HAP-1 (cell line): Measurements from ENCODE around the gene GPR161.
"Not testable (repeated sequence)": the region's sequence is repeated elsewhere in the genome, so short reads cannot be mapped to it uniquely, and the experiment has no call there.

ENCODE experiments used
- DNase-seq, 2 experiments: peaks; one replicate each; pipeline ENCODE4 v3.0.0-alpha.2; 2016 to 2020; ENCODE audit warnings: low spot score in 2 of 2
- H3K27me3 ChIP-seq: fragments of 250-450 bp; sonication (Bioruptor Pico); 2 replicates; pipeline ENCODE4 v1.5.1; 2020; ENCODE audit warnings: low read depth, mild to moderate bottlenecking, moderate library complexity
- H3K36me3 ChIP-seq: fragments of 250-450 bp; sonication (Bioruptor Pico); replicated peaks from 2 replicates; pipeline ENCODE4 v1.5.1; 2020; ENCODE audit warnings: mild to moderate bottlenecking
- H3K4me1 ChIP-seq: fragments of 250-450 bp; sonication (Bioruptor Pico); 2 replicates; pipeline ENCODE4 v1.5.1; 2020; ENCODE audit warnings: mild to moderate bottlenecking
- H3K4me3 ChIP-seq: fragments of 250-450 bp; sonication (Bioruptor Pico); 2 replicates; pipeline ENCODE4 v1.5.1; 2020; ENCODE audit warnings: mild to moderate bottlenecking, moderate library complexity
- H3K9me3 ChIP-seq: fragments of 250-450 bp; sonication (Bioruptor Pico); 2 replicates; pipeline ENCODE4 v1.5.1; 2020; ENCODE audit warnings: mild to moderate bottlenecking, moderate library complexity
- in situ Hi-C: fragments of 300-500 bp; cut with MboI; formaldehyde crosslinking; loops from 3 replicates; pipeline ENCODE4 v1.14.3; 2020; ENCODE audit warnings: low sequenced_read_pairs, inconsistent platforms, mixed read lengths

GPR161 gene

DNA sequence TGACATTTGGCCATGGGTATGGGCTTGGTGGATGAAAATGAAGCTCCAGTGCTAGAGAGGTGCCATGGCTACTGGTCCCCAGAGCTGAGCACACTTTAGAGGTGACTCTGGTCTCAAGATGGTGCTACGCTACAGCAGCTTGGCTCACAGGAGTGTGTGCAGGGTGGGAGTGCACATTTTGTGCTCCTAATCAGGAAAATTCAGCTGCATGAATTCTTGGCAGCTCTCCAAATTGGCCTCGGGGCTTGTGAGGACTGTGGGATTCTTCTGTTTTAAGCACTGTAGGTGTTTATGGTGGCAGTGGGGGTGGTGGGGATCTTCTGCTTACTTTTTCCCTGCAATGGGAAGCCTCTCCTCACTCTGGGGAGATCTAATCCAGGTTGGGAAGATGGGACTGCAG is 24.7 kb upstream of the GPR161 start:
- Histone ChIP-seq H3K36me3 (no peaks in the 10 kb centered on the region), H3K4me1 (no peaks in the 10 kb centered on the region), H3K27me3 (no peaks in the 10 kb centered on the region), H3K4me3 (no peak overlapping the region), H3K9me3 (0 out of 2 replicates have a peak, but pooled peaks cover 7% of the 10 kb centered on the region)
- peak in 1 of 2 experiments; percentile 71 for DNase-seq
- in situ Hi-C loops, result no loop called here

DNA sequence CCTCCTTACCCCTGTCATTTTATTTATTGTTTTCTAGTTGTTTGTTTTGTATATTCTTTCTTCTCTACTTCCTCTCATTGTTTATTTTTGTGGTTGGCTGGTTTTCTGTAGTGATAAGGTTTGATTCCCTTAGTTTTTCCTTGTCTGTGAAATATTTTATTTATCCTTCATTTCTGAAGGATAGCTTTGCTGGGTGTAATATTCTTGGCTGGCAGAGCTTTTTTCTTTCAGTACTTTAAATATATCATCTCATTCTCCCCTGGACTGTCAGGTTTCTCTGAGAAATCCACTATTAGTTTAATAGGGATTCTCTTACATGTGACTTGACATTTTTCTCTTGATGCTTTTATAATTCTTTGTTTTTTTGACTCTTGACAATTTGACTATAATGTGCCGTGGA is 23.2 kb upstream of the GPR161 start:
- Histone ChIP-seq H3K4me3 (no peak overlapping the region), H3K4me1 (no peaks in the 10 kb centered on the region), H3K27me3 (no peaks in the 10 kb centered on the region), H3K36me3 (no peaks in the 10 kb centered on the region), H3K9me3 (0 out of 2 replicates have a peak, but pooled peaks cover 7% of the 10 kb centered on the region)
- in situ Hi-C loops, result no loop called here
- no peak for DNase-seq

- in situ Hi-C loops, result no loop called here
- no peak for DNase-seq
- no peaks in the 10 kb centered on the region for H3K36me3 ChIP-seq
- H3K27me3 ChIP-seq, result no peaks in the 10 kb centered on the region
- 0 out of 2 replicates have a peak, but pooled peaks cover 7% of the 10 kb centered on the region for H3K9me3 ChIP-seq
- no peaks in the 10 kb centered on the region for H3K4me1 ChIP-seq
- no peak overlapping the region for H3K4me3 ChIP-seq
These were observed 22.5 kb upstream of the GPR161 start for GRCh38 chr1:168159251-168159650.

DNA sequence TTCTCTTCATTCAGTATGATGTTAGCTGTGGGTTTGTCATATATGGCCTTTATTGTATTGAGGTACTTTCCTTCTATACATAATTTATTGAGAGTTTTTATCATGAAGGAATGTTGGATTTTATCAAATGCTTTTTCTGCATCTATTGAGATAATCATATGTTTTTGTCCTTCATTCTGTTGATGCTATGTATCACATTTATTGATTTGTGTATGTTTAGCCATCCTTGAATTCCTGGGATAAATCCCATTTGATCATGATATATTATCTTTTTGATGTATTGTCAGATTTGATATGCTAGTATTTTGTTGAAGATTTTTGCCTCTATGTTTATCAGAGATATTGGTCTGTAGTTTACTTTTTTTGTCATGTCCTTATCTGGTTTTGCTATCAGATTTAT is 20.9 kb upstream of the GPR161 start:
- Histone ChIP-seq H3K27me3 (no peaks in the 10 kb centered on the region), H3K4me1 (no peaks in the 10 kb centered on the region), H3K9me3 (0 out of 2 replicates have a peak, but pooled peaks cover 7% of the 10 kb centered on the region), H3K4me3 (no peak overlapping the region), H3K36me3 (no peaks in the 10 kb centered on the region)
- in situ Hi-C loops, result no loop called here
- no peak for DNase-seq

DNA sequence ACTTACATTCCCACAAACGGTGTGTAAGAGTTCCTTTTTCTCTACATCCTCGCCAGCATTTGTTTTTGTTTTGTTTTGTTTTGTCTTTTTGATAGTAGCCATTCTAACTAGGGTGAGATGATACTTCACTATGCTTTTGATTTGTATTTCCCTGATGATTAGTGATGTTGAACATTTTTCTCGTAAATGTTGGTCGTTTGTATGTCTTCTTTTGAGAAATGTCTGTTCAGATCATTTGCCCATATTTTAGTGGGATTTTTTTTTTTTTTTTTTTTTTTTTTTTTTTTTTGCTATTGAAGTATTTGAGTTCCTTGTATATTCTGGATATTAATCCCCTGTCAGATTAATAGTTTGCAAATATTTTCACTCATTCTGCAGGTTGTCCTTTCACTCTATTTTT is 19.2 kb upstream of the GPR161 start:
- Histone ChIP-seq H3K9me3 (0 out of 2 replicates have a peak, but pooled peaks cover 7% of the 10 kb centered on the region), H3K27me3 (no peaks in the 10 kb centered on the region), H3K4me1 (no peaks in the 10 kb centered on the region), H3K4me3 (no peak overlapping the region), H3K36me3 (no peaks in the 10 kb centered on the region)
- no peak for DNase-seq
- in situ Hi-C loops, result no loop called here

GRCh38 chr1:168154707-168155106 is 18.0 kb upstream of the GPR161 start:
- in situ Hi-C loops, DNase-seq, H3K27me3 ChIP-seq, H3K36me3 ChIP-seq, H3K9me3 ChIP-seq, H3K4me3 ChIP-seq, H3K4me1 ChIP-seq: not testable (repeated sequence)

DNA sequence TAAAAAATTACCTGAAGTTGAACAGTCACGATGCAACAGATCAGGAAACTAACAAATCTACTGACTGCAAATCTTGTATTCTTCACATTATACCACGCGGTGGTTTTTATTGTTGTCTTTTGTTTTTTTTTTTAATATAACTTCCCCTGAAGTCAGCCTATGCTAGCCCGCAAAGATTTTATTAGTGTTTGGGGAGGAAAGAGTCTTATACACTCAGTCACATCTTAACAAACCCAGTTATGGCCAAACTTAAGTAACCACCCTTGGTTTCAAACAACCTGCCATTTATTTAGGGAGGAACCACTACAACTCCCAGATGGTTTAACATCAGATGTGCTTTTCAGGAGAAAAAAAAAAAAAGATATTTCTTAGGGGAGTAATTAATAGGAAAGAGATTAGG is 15.2 kb upstream of the GPR161 start:
- H3K36me3 ChIP-seq, result no peaks in the 10 kb centered on the region
- no peaks in the 10 kb centered on the region for H3K27me3 ChIP-seq
- in situ Hi-C loops, result no loop called here

GRCh38 chr1:168150283-168150682 is 13.6 kb upstream of the GPR161 start:
- Histone ChIP-seq H3K27me3 (no peaks in the 10 kb centered on the region), H3K36me3 (no peaks in the 10 kb centered on the region), H3K4me1 (peaks cover 3% of the 10 kb centered on the region; the same call in 1 of the 2 replicates), H3K9me3 (no peaks in the 10 kb centered on the region), H3K4me3 (no peak overlapping the region)
- in situ Hi-C loops, result no loop called here
- DNase-seq, result no peak

More for the DNA sequence above, 15.2 kb upstream of the GPR161 start:
- Histone ChIP-seq H3K4me1 (no peaks in the 10 kb centered on the region), H3K9me3 (no peaks in the 10 kb centered on the region), H3K4me3 (no peak overlapping the region)
- no peak for DNase-seq

GRCh38 chr1:168148916-168149315 is 12.2 kb upstream of the GPR161 start:
- H3K27me3 ChIP-seq, result no peaks in the 10 kb centered on the region

GRCh38 chr1:168146626-168147025 is 9.9 kb upstream of the GPR161 start:
- in situ Hi-C loops, result no loop called here
- no peaks in the 10 kb centered on the region for H3K36me3 ChIP-seq

More at GRCh38 chr1:168148916-168149315, 12.2 kb upstream of the GPR161 start:
- H3K36me3 ChIP-seq, result no peaks in the 10 kb centered on the region
- peaks cover 3% of the 10 kb centered on the region; the same call in 1 of the 2 replicates for H3K4me1 ChIP-seq
- H3K4me3 ChIP-seq, result no peak overlapping the region
- no peaks in the 10 kb centered on the region for H3K9me3 ChIP-seq
- in situ Hi-C loops, result no loop called here
- DNase-seq, result no peak

DNA sequence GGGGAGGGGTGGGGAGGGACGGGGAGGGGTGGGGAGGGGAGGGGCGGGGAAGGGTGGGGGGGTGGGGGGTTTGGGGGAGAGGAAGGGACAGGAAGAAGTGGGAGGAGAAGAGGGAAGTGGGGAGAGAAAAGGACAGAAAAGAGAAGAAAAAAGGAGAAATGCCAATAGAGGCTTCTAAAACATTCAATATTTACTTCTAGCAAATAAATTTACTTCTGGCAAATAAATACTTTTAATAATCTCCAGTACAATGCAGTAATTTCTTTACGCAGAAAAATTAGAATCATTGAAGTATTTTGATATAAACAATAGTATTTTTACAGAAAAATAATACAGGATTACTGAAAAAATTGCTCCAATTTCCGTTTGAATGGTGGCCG is 9.4 kb upstream of the GPR161 start:
- Histone ChIP-seq H3K36me3 (no peaks in the 10 kb centered on the region), H3K9me3 (no peaks in the 10 kb centered on the region), H3K4me3 (no peak overlapping the region), H3K4me1 (peaks cover 3% of the 10 kb centered on the region; the same call in 1 of the 2 replicates), H3K27me3 (no peaks in the 10 kb centered on the region)
- no peak for DNase-seq
- in situ Hi-C loops, result no loop called here

More at GRCh38 chr1:168146626-168147025, 9.9 kb upstream of the GPR161 start:
- peaks cover 3% of the 10 kb centered on the region; the same call in 1 of the 2 replicates for H3K4me1 ChIP-seq
- no peak for DNase-seq
- H3K27me3 ChIP-seq, result no peaks in the 10 kb centered on the region
- H3K4me3 ChIP-seq, result no peak overlapping the region
- no peaks in the 10 kb centered on the region for H3K9me3 ChIP-seq

DNA sequence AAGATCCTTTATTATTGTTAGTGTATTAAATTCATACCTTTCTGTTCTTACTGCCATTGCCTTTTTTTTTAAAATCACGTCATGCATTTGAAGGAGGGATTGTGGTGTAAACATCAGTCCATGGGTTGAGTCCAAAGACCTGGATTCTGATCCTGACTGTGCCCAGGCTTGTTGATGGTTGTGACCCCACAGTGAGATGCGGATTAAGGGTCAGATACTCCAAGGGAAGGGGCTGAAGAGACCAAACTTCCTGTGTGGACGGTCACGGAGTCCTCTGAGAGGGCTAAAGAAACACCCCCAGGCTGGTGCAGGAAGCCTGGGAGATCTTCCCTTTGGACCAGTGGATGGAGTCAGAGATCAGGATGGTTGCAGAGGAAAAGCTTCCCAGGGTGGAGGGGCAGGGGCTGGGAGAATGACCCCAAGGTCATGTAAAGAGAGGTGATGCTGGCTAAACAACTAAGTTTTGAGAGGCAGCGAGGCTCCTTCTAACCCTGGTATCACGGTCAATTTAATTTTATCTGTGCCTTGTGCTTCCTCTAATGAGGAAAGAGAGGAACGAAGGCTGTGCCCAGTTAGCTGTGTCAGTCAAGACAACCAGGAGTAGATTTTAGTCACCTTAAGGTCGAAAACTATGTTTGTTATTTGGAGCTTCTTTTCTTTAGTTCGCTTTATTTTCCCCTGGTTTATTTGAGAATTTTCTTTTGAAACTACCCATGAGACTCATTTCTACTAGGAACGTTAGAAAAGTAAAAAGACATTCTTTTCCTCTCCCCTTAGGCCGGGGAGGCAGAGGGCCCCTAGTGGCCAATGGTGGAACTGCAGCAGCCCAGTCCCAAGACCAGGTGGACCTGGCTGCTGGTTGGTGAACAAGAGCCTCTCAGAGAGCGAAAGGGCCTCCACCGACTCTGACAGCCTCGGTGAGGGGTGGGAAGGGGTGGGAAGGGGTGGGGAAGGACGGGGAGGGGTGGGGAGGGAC is 8.7 kb upstream of the GPR161 start:
- H3K9me3 ChIP-seq, result no peaks in the 10 kb centered on the region
- H3K4me3 ChIP-seq, result no peak overlapping the region
- in situ Hi-C loops, result no loop called here

GRCh38 chr1:168141871-168142385 is 5.2 kb upstream of the GPR161 start:
- Histone ChIP-seq H3K4me3 (no peak overlapping the region), H3K4me1 (peaks cover 9% of the 10 kb centered on the region), H3K27me3 (no peaks in the 10 kb centered on the region), H3K36me3 (no peaks in the 10 kb centered on the region), H3K9me3 (no peaks in the 10 kb centered on the region)
- in situ Hi-C loops, result no loop called here
- DNase-seq, result no peak

More for the DNA sequence above, 8.7 kb upstream of the GPR161 start:
- DNase-seq, result peak; percentile 71 to 93
- H3K36me3 ChIP-seq, result no peaks in the 10 kb centered on the region
- H3K27me3 ChIP-seq, result no peaks in the 10 kb centered on the region
- peaks cover 3% of the 10 kb centered on the region; the same call in 1 of the 2 replicates for H3K4me1 ChIP-seq

- Histone ChIP-seq H3K4me1 (peaks cover 15% of the 10 kb centered on the region), H3K9me3 (no peaks in the 10 kb centered on the region), H3K27me3 (no peaks in the 10 kb centered on the region), H3K36me3 (no peaks in the 10 kb centered on the region), H3K4me3 (no peak overlapping the region)
- in situ Hi-C loops, result no loop called here
- no peak for DNase-seq
These were observed 2.3 kb upstream of the GPR161 start for GRCh38 chr1:168139070-168139469.
